SU-DHL-6 (cell line): Measurements from ENCODE around the gene DCAF4.

ENCODE experiments used
- H2AFZ ChIP-seq: fragments of 200-600 bp; sonication (generic); 2 replicates; pipeline ENCODE4 v1.6.1; 2014; ENCODE audit warnings: low read depth, mild to moderate bottlenecking, moderate library complexity, mixed read lengths, antibody characterized with exemption, low read length; ENCODE audit not compliant: severe bottlenecking
- H3F3A ChIP-seq: fragments of 200-600 bp; shearing (Covaris generic); 2 replicates; pipeline ENCODE4 v1.6.0; 2016; ENCODE audit warnings: antibody characterized with exemption, mild to moderate bottlenecking; ENCODE audit not compliant: insufficient read depth
- H3K27ac ChIP-seq: fragments of 200-600 bp; sonication (generic); 2 replicates; pipeline ENCODE4 v1.5.1; 2016; ENCODE audit warnings: low read depth, mild to moderate bottlenecking, low read length, moderate library complexity, mixed read lengths
- H3K27me3 ChIP-seq: fragments of 200-600 bp; sonication (generic), shearing (Covaris generic); 2 replicates; pipeline ENCODE4 v1.6.0; 2014; ENCODE audit warnings: mild to moderate bottlenecking, low read length
- H3K36me3 ChIP-seq: fragments of 200-600 bp; sonication (generic); 2 replicates; pipeline ENCODE4 v1.6.1; 2014; ENCODE audit warnings: mild to moderate bottlenecking, low read length, mixed read lengths
- H3K4me2 ChIP-seq: fragments of 300-600, 200-600 bp; shearing (Covaris generic), sonication (generic); 2 replicates; pipeline ENCODE4 v1.6.0; 2014; ENCODE audit warnings: low read length, low read depth, mild to moderate bottlenecking; ENCODE audit not compliant: poor library complexity, severe bottlenecking
- H3K4me3 ChIP-seq: fragments of 200-600 bp; sonication (generic); 2 replicates; pipeline ENCODE4 v1.5.1; 2014; ENCODE audit warnings: antibody characterized with exemption, low read length, mild to moderate bottlenecking, mixed read lengths; ENCODE audit not compliant: insufficient read depth, poor library complexity, severe bottlenecking
- H3K79me2 ChIP-seq: fragments of 200-600 bp; sonication (generic); 2 replicates; pipeline ENCODE4 v1.6.1; 2014; ENCODE audit warnings: mild to moderate bottlenecking, low read length, moderate library complexity; ENCODE audit not compliant: insufficient read depth
- H3K9ac ChIP-seq: fragments of 200-600 bp; sonication (generic); 2 replicates; pipeline ENCODE4 v1.7.0; 2014; ENCODE audit warnings: mild to moderate bottlenecking, low read length
- H3K9me2 ChIP-seq: fragments of 200-600 bp; sonication (generic); replicated peaks from 2 replicates; pipeline ENCODE4 v1.6.1; 2014; ENCODE audit warnings: low read length; ENCODE audit not compliant: insufficient read depth
- H3K9me3 ChIP-seq: fragments of 200-600 bp; sonication (generic); 2 replicates; pipeline ENCODE4 v1.6.1; 2014; ENCODE audit warnings: low read length, mixed read lengths; ENCODE audit not compliant: insufficient read depth
- H4K20me1 ChIP-seq: fragments of 200-600 bp; sonication (generic); 2 replicates; pipeline ENCODE4 v1.6.1; 2014; ENCODE audit warnings: low read depth, mild to moderate bottlenecking, antibody characterized with exemption, low read length, moderate library complexity, mixed read lengths
- CTCF ChIP-seq: fragments of 200-600 bp; sonication (generic); IDR thresholded peaks from one replicate; pipeline ENCODE4 v1.5.1; 2017; ENCODE audit warnings: antibody characterized with exemption, mild to moderate bottlenecking, low read length, moderate library complexity; ENCODE audit not compliant: insufficient read depth, poor library complexity, severe bottlenecking
- EZH2phosphoT487 ChIP-seq: fragments of 200-600 bp; sonication (generic), shearing (Covaris generic); conservative IDR thresholded peaks from 2 replicates; pipeline ENCODE4 v1.6.1; 2018; ENCODE audit warnings: mild to moderate bottlenecking, antibody characterized with exemption, low read length, moderate library complexity, mixed read lengths

DCAF4 gene

GRCh38 chr14:72942934-72943333, 16.7 kb downstream of the DCAF4 start:
- Histone ChIP-seq H3K9me3 (no peaks in the 10 kb centered on the region), H3F3A (no peaks in the 10 kb centered on the region), H3K79me2 (no peaks in the 10 kb centered on the region), H3K9me2 (no peaks in the 10 kb centered on the region), H3K27me3 (no peaks in the 10 kb centered on the region), H3K9ac (no peak overlapping the region), H3K27ac (no peak overlapping the region), H3K4me2 (no peak overlapping the region), H3K4me3 (no peak overlapping the region), H3K36me3 (no peaks in the 10 kb centered on the region), H4K20me1 (no peaks in the 10 kb centered on the region), H2AFZ (no peak overlapping the region)
- no peak for TF ChIP-seq CTCF
- TF ChIP-seq EZH2phosphoT487, result no peak

GRCh38 chr14:72943876-72944430, 17.7 kb downstream of the DCAF4 start:
- H3K36me3 ChIP-seq, result 0 out of 2 replicates have a peak, but pooled peaks cover 3% of the 10 kb centered on the region
- no peak overlapping the region for H3K4me2 ChIP-seq
- H3F3A ChIP-seq, result no peaks in the 10 kb centered on the region
- no peaks in the 10 kb centered on the region for H4K20me1 ChIP-seq
- H3K79me2 ChIP-seq, result no peaks in the 10 kb centered on the region
- H3K4me3 ChIP-seq, result no peak overlapping the region
- H3K27me3 ChIP-seq, result no peaks in the 10 kb centered on the region
- H3K27ac ChIP-seq, result no peak overlapping the region
- no peak overlapping the region for H2AFZ ChIP-seq
- no peak overlapping the region for H3K9ac ChIP-seq
- no peaks in the 10 kb centered on the region for H3K9me2 ChIP-seq
- H3K9me3 ChIP-seq, result no peaks in the 10 kb centered on the region
- TF ChIP-seq EZH2phosphoT487 (no peak), CTCF (no peak)

- 0 out of 2 replicates have a peak, but pooled peaks cover 5% of the 10 kb centered on the region for H3K36me3 ChIP-seq
Observed at GRCh38 chr14:72945356-72946027, 19.2 kb downstream of the DCAF4 start.

More at GRCh38 chr14:72945356-72946027, 19.2 kb downstream of the DCAF4 start:
- H3K4me3 ChIP-seq, result no peak overlapping the region
- no peaks in the 10 kb centered on the region for H3K79me2 ChIP-seq
- no peaks in the 10 kb centered on the region for H3K9me3 ChIP-seq
- H3F3A ChIP-seq, result no peaks in the 10 kb centered on the region
- no peak overlapping the region for H3K9ac ChIP-seq
- H3K27me3 ChIP-seq, result no peaks in the 10 kb centered on the region
- no peak overlapping the region for H3K27ac ChIP-seq
- no peak overlapping the region for H3K4me2 ChIP-seq
- TF ChIP-seq CTCF (no peak), EZH2phosphoT487 (no peak)
- H3K9me2 ChIP-seq, result no peaks in the 10 kb centered on the region
- H2AFZ ChIP-seq, result no peak overlapping the region
- no peaks in the 10 kb centered on the region for H4K20me1 ChIP-seq
